NCI-H2107 (cell line): ENCODE measurements around the gene LRIF1.
"Not testable (repeated sequence)": the region's sequence is repeated elsewhere in the genome, so short reads cannot be mapped to it uniquely, and the experiment has no call there.

Source experiments
- DNase-seq: peaks from one replicate; lab custom pipeline; 2025; lab: John Stamatoyannopoulos, UW

Gene LRIF1

GRCh38 chr1:110948038-110948810, 15.5 kb downstream of the LRIF1 start:
- no peak for DNase-seq

- no peak for DNase-seq
These were observed 18.1 kb downstream of the LRIF1 start for GRCh38 chr1:110945626-110946025.

- no peak for DNase-seq
These were observed 18.9 kb downstream of the LRIF1 start for GRCh38 chr1:110944806-110945205.

GRCh38 chr1:110936567-110936966, 27.2 kb downstream of the LRIF1 start:
- DNase-seq: no peak

- not testable (repeated sequence) for DNase-seq
These were observed 32.6 kb downstream of the LRIF1 start for GRCh38 chr1:110931097-110931496.

- DNase-seq: no peak
These were observed 34.8 kb downstream of the LRIF1 start for GRCh38 chr1:110928904-110929303.

- DNase-seq: no peak
These were observed 35.5 kb downstream of the LRIF1 start for GRCh38 chr1:110928191-110928590.

GRCh38 chr1:110927484-110928075, 36.1 kb downstream of the LRIF1 start:
- DNase-seq: no peak

- no peak for DNase-seq
These were observed 41.8 kb downstream of the LRIF1 start for GRCh38 chr1:110921953-110922352.

- DNase-seq: no peak
These were observed 45.7 kb downstream of the LRIF1 start for GRCh38 chr1:110918016-110918415.

- DNase-seq: no peak
These were observed 46.9 kb downstream of the LRIF1 start for GRCh38 chr1:110916669-110917306.

- no peak for DNase-seq
These were observed 47.5 kb downstream of the LRIF1 start for GRCh38 chr1:110916274-110916668.

- no peak for DNase-seq
These were observed 47.9 kb downstream of the LRIF1 start for GRCh38 chr1:110915804-110916203.

- DNase-seq: no peak
These were observed 49.0 kb downstream of the LRIF1 start for GRCh38 chr1:110914676-110915075.

GRCh38 chr1:110912784-110913183, 50.9 kb downstream of the LRIF1 start:
- DNase-seq: no peak

- no peak for DNase-seq
These were observed 59.7 kb downstream of the LRIF1 start for GRCh38 chr1:110903853-110904500.

- DNase-seq: no peak
These were observed 60.8 kb downstream of the LRIF1 start for GRCh38 chr1:110902820-110903463.

- DNase-seq: no peak
These were observed 64.3 kb downstream of the LRIF1 start for GRCh38 chr1:110899458-110899843.

GRCh38 chr1:110898734-110899457, 64.8 kb downstream of the LRIF1 start:
- no peak for DNase-seq

- no peak for DNase-seq
These were observed 66.0 kb downstream of the LRIF1 start for GRCh38 chr1:110897681-110898080.
